GM18519 (cell line): Measurements from ENCODE around the gene YEATS2.

Source experiments
- ATAC-seq: cut with Tn5 transposase; IDR thresholded peaks from one replicate; pipeline ENCODE4 v1.9.1; 2021; ENCODE audit warnings: mild to moderate bottlenecking, moderate library complexity; ENCODE audit not compliant: unreplicated experiment, low FRiP score

The YEATS2 gene

DNA sequence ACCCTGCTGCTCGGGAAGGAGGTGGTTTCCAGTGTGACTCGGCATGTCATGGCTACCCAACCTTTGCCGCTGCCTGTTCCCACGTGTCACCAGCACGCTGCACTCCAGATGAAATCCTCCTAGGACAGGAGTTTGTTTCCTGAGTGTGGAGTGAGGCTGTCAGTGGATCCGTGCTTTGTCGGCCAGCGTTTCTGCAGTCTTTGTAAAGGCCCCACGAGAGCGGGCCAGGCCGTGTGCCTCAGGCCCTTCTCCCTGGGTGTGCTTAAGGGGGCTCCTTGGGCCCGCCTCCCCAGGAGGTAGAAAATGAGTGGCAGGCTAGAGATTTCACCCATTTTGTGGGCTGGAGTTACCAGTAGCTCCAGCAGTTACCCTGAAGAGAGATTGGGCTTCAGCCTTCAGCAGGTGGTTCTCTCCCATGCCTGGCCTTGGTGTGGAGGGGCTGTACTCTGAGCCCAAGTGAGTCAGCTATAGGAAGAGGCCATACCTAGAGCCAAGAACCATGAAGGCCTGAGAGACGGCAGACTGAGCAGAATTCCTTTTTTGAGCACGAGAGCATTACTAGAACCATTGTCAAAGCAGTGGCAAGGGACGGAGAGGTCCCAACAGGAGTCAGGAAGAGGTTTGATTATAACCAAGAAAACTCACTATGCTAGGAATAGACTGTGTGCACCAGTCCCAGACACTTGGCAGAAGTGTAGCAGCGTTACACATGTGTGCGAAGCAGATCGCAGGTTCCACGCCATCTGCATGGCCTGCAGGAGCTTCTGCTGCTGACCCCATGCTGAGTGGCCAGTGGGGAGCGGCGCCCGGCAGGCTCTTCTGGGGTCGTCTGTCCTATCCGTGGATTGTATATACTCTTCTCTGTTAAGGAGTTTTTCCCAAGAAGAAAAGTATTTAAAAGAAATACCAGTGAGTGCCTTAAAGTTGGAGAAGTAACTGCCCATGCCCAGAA is 113.3 kb downstream of the YEATS2 start:
- no peak for ATAC-seq

DNA sequence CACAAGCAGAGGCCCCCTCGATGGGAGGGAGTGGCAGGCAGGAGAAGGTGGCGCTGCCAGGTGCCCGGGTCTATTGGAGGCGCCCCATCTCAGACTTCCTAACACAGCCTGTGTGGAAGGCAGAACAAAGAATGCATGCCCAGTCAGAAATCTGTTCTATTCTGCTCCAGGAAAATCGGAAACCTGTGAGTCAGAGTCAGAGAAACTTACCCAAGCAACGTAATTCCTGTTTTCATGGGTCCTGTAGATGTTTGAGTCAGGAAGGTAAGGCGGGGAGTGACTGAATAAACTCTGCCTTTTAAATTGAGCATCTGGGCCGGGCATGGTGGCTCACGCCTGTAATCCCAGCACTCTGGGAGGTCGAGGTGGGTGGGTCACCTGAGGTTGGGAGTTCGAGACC is 114.0 kb downstream of the YEATS2 start:
- no peak for ATAC-seq

DNA sequence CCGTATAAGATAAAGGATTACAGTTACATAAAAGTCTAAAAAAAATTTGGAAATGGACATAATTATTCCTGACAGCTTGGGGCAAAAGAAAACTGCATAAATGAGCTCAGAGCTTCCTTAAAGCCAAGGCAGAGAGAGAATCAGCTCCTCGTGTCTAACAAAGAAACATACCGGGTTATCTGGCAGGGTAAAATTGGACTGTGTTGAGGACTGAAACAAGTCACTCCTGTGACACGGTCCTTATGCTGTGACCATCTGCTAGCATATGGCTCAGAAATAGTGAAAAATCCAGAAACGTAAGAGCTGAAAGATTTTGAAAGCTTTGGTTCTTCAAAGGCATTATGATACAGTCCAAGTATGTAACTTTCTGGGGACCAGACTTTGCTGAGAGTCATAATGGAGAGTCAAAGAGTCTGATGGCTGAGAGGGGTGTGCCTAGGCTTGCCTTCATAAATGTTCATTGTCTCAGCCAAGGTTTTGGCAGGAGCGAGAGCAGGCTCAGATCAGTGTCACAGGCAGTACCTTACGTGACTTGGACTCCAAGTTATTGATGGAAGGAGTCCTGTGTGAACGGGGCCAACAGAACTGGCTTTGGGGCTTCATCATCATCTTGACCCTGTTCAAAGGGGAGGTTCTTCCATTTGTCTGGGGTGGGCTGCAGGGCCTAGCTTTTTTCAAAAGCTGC is 115.3 kb downstream of the YEATS2 start:
- ATAC-seq: no peak

GRCh38 chr3:183814240-183814639 is 116.6 kb downstream of the YEATS2 start:
- no peak for ATAC-seq

DNA sequence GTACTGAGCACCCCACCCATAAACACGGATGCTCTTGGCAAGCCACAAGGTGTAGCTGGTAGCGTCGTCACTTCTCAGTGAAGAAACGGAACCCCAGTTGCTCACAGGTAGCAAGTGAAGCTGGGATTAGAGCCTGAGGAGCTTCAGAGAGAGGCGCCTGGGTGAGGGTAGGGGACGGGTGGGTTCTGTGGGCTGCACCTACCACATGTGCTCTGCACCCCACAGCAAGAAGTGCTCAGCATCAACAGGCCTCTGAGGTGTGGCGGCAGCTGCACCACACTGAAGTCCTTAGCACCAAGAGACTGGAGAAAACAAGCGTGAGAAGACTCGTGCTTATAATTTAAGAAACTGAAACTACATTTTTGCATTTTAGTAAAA is 118.0 kb downstream of the YEATS2 start:
- no peak for ATAC-seq

- no peak for ATAC-seq
These were observed 118.4 kb downstream of the YEATS2 start for GRCh38 chr3:183815951-183816475.

GRCh38 chr3:183816681-183817510 is 119.3 kb downstream of the YEATS2 start:
- ATAC-seq: no peak

- no peak for ATAC-seq
These were observed 120.0 kb downstream of the YEATS2 start for GRCh38 chr3:183817639-183818038.

DNA sequence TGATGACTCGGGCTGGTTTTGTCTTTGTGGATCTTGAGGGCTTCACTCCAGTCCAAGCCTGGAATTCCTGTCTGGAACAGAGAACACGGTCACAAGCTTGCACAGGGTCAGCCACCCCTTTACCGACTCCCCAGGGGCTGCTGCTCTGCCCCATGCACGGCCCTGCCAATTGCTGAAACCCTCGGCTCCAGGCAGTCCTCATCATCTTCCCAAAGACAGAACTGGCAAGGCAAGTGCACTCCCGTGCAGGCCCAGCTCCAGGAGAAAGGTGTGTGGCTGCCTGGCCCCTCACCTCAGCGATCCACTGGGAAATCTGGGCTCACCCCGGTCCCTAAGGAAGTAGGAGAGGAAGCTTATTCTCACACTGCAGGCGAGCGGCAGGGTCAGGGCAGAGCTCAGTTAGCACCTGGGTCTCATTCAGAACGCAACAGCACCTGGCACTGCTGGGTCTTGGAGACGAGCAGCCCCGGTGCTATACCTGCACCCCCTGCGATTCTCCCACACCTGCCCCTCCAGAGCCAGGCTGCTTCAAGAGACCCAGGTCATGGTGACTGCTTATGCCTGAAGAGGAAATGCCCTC is 120.5 kb downstream of the YEATS2 start:
- ATAC-seq: no peak

DNA sequence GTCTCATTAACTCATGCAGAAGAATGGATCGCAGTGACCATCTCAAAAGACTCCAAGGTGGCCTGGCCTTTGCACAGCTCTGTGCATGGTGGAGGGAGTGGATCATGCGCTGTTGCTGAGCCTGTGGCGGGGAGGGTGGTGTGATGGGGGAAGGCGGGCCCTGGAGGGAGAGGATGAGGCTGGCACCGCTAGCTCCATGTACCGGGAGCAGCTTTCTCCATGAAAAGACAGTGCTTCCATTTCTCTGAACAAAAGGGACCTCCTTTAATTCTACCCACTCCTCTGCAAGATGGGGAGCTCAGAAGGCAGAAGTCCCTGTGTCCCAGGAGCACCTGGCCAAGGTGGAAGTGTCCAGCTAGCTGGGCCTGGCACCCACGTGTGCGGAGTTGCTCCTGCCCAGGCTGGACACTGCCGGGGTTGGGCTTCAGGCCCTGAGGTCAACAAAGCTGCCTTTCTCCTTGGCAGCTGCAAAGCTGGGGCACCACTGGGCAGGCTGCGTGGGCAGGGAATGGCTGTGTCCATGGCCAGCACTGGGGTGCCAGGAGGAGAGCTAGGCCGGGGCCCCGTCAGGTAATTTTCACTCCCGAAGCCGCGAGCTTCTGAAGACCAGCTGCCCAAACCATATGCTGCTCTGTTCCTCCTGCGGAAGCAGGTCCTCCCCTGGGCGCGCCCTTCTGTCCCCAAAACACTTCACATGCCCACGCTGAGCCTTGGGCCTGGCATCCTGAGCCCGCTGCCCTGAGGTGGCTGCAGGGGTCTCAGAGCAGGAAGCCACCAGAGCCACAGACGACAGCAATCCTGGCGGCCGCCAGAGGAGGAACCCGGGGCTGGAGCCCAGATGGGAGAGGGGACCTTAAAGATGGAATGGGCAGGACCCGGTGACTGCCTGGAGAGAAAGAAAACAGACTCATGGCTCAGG is 121.4 kb downstream of the YEATS2 start:
- ATAC-seq: no peak

- no peak for ATAC-seq
These were observed 122.2 kb downstream of the YEATS2 start for GRCh38 chr3:183819831-183820230.

DNA sequence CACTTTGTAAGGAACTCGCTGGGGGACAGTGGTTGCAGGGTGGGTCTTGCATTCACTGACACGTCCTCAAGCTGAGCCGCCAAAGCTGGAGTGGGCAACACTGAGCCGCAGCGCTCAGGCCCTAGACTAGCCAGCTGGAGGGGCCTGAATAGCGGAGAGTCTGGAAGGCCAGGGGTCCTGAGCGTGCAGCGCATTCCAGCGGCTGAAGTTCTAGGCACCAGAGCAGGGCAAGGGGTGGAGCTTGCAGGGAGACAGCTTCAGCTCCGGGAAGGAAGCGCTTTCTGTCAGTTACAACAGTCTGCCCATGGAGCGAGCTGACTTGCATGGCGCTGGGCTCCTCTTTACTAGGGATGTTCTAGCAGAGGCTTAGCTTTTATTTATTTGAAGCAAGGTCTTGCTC is 125.0 kb downstream of the YEATS2 start:
- no peak for ATAC-seq

GRCh38 chr3:183823963-183824362 is 126.4 kb downstream of the YEATS2 start:
- no peak for ATAC-seq

- no peak for ATAC-seq
These were observed 127.3 kb downstream of the YEATS2 start for GRCh38 chr3:183824761-183825455.

GRCh38 chr3:183825456-183826161 is 128.0 kb downstream of the YEATS2 start, which contains the start of gene MAP6D1:
MAP6D1 (minus strand) TSS chr3:183825577; CDS start chr3:183825547, 30 bp downstream.
- no peak for ATAC-seq

DNA sequence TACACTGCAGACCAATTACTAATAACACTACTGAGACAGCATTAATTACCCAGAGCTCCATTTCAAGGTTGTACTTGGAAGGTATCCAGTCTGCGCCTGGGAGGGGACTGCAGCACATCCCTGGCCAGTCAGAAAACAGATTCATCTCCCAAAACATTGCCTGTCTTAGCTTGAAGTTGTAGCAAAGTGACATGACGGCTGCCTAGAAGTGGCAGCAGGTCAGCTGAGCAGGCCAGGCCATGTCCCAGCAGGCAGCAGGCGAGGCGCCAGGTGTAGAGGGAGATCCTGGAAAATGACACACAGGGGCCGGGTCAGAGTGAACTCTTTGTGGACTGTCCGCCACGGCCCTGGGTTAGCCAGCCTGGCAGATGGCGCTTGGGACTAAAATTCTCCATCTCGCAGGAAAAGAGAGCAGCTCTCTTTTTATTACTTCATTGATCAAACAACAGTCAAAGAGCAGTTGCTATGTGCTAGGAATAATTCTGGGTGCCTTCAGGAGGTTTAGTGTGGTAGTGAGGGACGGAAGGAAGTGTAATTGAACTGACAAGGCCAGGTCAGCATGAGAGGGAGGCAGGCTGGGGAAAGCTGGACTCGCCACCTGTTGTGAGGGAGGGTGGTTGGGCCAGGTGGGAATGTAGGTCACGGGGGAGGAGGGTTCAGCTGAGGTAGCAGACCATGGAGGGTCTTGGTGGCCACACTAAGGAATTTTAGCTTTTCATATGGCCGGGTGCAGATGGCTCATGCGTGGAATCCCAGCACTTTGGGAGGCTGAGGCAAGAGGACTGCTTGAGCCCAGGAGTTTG is 129.1 kb downstream of the YEATS2 start:
- no peak for ATAC-seq
